ENCODE measurements around the gene KIAA2012.
A peak's percentile ranks its signal among the peaks of the same experiment; 100 is the strongest.
"Not testable (repeated sequence)": the region's sequence is repeated elsewhere in the genome, so short reads cannot be mapped to it uniquely, and the experiment has no call there.

KIAA2012 gene

DNA sequence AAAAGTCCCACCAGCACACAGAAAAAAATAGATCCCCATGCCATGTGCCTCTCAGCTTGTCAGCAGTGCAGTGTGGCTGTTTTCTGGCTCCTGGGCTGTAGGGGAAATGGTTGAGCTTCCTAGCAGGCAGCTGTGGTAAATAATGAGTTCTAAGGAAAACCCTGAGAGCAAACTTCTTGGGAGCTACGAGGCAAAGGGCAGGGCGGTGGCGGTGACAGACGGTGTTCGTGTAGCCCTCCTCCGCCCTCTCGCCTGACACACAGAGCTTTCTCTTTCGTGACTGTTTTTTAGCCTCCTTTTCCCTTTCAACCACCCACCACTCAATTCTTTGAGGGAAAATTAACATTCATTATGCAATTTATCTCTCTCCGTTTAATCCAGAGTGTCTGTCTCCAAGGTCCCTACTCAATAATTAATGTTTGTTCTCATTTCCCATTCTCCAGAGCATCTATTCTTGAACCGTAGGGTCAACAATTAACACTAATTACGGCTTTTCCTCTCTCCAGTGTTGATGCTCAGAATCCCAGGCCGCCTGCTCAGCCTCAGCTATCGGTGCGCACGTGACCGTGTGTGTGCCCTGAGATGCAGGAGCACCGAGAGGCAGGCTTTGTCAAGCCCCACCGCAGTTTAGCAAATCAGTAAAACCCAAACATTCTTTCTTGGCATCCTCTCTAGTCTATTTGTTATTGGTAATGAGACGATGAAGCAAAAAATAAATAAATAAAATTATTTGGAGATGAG lies 50.1 kb downstream of the KIAA2012 start:
- Mint-ChIP-seq H3K9me3 (peaks cover 1 to 7% of the 10 kb centered on the region in 2 donors), H3K36me3 (no peaks in the 10 kb centered on the region), H3K4me3 (no peak overlapping the region), H3K4me1 (peaks cover 5 to 14% of the 10 kb centered on the region in 2 donors), H3K27me3 (peaks cover 0 to 13% of the 10 kb centered on the region in 2 donors), H3K27ac (no peak overlapping the region)
- ATAC-seq (replicated peaks) (no peak), DNase-seq (no peak)

DNA sequence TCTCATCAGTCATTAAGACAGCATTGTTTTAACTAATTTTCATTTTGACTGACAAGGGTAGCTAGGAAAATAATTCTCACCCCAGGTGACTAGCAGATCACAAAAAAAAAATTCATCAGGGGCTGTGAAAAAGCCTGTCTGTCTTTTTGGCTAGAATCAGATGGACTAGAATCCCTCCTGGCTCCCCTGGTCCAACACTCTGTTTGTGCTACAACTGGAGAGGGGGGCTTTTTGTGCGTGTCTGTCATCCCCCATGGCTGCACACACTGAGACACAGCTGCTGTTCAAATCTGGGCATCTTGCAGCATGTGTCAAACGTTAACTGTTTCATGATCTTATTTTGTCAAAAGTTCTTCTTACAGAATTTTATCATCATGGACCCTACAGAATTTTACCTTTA lies 51.2 kb downstream of the KIAA2012 start:
- Mint-ChIP-seq H3K4me1 (peaks cover 5 to 14% of the 10 kb centered on the region in 2 donors), H3K4me3 (no peak overlapping the region), H3K27me3 (peaks cover 0 to 13% of the 10 kb centered on the region in 2 donors), H3K27ac (no peak overlapping the region), H3K36me3 (no peaks in the 10 kb centered on the region), H3K9me3 (peaks cover 1 to 7% of the 10 kb centered on the region in 2 donors)
- DNase-seq (no peak), ATAC-seq (replicated peaks) (no peak)

DNA sequence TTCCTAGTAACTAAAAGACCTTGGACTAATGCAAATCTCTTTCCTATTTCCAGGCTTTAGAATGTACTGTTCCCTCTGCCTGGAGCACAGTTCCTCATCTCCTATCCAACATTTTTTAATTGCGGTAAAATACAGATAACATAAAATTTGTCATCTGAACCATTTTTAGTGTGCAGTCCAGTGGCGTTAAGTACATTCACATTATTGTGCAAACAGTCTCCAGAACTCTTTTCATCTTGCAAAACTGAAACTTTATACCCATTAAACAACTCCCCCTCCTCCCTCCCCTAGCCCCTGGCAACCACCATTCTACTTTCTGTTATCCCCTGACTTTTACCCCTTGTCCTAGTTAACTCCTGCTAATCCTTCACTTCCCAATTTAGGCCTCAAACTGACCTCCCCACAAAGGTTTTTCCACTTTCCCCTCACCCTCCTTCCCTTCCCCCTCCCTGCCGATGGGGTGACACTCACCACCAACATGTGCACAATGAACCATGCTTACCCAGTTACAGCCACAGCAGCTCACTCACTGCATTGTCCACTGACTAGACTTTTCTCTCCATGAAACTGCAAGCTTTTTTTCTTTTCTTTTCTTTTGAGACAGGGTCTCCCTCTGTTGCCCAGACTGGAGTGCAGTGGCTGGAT lies 54.8 kb downstream of the KIAA2012 start:
- H3K4me1 Mint-ChIP-seq = peaks cover 0 to 6% of the 10 kb centered on the region in 2 donors
- H3K36me3 Mint-ChIP-seq = no peaks in the 10 kb centered on the region
- H3K27ac Mint-ChIP-seq = no peak overlapping the region
- peaks cover 0 to 13% of the 10 kb centered on the region in 2 donors for H3K27me3 Mint-ChIP-seq
- H3K4me3 Mint-ChIP-seq = no peak overlapping the region
- no peaks in the 10 kb centered on the region for H3K9me3 Mint-ChIP-seq
- ATAC-seq (replicated peaks) (no peak), DNase-seq (no peak)

DNA sequence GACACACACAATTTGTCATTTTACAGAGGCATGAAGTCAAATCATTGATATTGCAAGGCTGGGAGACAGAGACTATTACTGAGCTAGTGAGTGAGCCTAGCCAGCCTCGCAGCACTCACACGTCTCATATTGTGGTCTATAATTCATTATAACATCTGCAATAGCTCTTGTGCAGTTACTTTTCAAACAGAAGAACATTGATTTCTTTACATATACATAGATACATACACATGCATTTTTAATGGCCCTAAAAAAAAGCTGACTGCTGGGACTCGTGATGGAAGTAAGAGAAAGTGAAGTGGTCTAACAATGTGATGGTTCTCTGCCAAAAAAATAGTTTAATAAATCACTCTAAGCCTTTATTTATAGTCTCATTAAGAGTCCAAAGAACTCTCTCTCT lies 56.8 kb downstream of the KIAA2012 start:
- H3K4me3 Mint-ChIP-seq = no peak overlapping the region
- no peaks in the 10 kb centered on the region for H3K4me1 Mint-ChIP-seq
- no peaks in the 10 kb centered on the region for H3K27me3 Mint-ChIP-seq
- no peaks in the 10 kb centered on the region for H3K36me3 Mint-ChIP-seq
- no peak for DNase-seq
- H3K27ac Mint-ChIP-seq = no peak overlapping the region
- no peak for ATAC-seq (replicated peaks)
- H3K9me3 Mint-ChIP-seq = no peaks in the 10 kb centered on the region

DNA sequence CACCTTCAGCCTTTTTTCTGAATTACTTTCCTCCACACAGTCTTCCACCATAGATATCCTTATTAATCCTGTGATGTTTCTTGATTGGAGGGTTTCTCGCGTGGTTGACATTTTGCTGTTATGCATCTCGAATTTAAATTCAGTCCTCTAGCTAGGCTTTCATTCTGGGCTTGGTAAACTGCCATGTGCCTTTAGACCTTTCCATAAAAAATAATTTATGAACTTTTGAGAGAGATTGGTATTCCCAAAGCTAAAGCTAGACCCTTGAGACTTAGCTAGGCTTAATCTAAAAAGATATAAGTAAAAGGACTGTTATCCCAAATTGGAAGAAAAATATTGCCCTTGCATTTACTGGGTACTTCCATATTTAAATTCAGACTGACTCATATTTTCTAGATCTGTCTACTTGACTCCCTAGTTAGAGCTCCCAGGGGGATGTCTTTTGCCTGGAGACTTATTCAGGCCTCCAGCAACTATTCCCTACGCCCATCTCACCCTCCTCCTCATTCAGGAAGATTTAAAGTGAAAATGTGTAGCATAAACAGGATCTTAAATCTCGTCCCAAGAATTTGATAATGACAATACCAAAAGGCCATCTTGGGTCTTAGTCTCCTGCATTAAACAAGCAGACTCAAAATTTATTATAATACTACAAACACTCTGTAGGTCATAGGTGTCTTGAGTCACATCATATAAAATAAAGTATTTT lies 60.3 kb downstream of the KIAA2012 start:
- Mint-ChIP-seq H3K9me3 (no peaks in the 10 kb centered on the region), H3K4me3 (no peak overlapping the region), H3K4me1 (no peaks in the 10 kb centered on the region), H3K27me3 (no peaks in the 10 kb centered on the region), H3K36me3 (no peaks in the 10 kb centered on the region), H3K27ac (no peak overlapping the region)
- DNase-seq (no peak), ATAC-seq (replicated peaks) (no peak)

- Mint-ChIP-seq H3K4me1 (no peaks in the 10 kb centered on the region), H3K27ac (no peak overlapping the region), H3K4me3 (no peak overlapping the region), H3K36me3 (no peaks in the 10 kb centered on the region), H3K27me3 (no peaks in the 10 kb centered on the region), H3K9me3 (no peaks in the 10 kb centered on the region)
- ATAC-seq (replicated peaks) (no peak), DNase-seq (no peak)
Observed at GRCh38 chr2:202133909-202134265, 60.8 kb downstream of the KIAA2012 start.

- DNase-seq = no peak
- Mint-ChIP-seq H3K4me3 (no peak overlapping the region), H3K27ac (no peak overlapping the region), H3K36me3 (no peaks in the 10 kb centered on the region), H3K4me1 (no peaks in the 10 kb centered on the region), H3K27me3 (no peaks in the 10 kb centered on the region), H3K9me3 (no peaks in the 10 kb centered on the region)
- no peak for ATAC-seq (replicated peaks)
Observed at GRCh38 chr2:202135091-202135874, 62.2 kb downstream of the KIAA2012 start.

DNA sequence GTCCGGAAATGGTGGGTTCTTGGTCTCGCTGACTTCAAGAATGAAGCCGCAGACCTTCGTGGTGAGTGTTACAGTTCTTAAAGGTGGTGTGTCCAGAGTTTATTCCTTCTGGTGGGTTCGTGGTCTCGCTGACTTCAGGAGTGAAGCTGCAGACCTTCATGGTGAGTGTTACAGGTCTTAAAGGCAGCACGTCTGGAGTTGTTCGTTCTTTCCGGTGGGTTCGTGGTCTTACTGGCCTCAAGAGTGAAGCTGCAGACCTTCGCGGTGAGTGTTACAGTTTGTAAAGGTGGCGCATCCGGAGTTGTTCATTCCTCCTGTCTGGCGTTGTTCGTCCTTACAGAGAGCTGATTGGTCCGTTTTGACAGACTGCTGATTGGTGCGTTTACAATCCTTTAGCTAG lies 63.0 kb downstream of the KIAA2012 start:
- not testable (repeated sequence) for H3K4me1 Mint-ChIP-seq; H3K27ac Mint-ChIP-seq; H3K27me3 Mint-ChIP-seq; H3K36me3 Mint-ChIP-seq; ATAC-seq (replicated peaks); H3K9me3 Mint-ChIP-seq; DNase-seq; H3K4me3 Mint-ChIP-seq

- Mint-ChIP-seq H3K9me3 (no peaks in the 10 kb centered on the region), H3K36me3 (no peaks in the 10 kb centered on the region), H3K27me3 (no peaks in the 10 kb centered on the region), H3K4me1 (peaks cover 6 to 11% of the 10 kb centered on the region in 2 donors), H3K4me3 (no peak overlapping the region), H3K27ac (no peak overlapping the region)
- no peak for DNase-seq
- ATAC-seq (replicated peaks) = no peak
Observed at GRCh38 chr2:202136526-202136925, 63.5 kb downstream of the KIAA2012 start.

DNA sequence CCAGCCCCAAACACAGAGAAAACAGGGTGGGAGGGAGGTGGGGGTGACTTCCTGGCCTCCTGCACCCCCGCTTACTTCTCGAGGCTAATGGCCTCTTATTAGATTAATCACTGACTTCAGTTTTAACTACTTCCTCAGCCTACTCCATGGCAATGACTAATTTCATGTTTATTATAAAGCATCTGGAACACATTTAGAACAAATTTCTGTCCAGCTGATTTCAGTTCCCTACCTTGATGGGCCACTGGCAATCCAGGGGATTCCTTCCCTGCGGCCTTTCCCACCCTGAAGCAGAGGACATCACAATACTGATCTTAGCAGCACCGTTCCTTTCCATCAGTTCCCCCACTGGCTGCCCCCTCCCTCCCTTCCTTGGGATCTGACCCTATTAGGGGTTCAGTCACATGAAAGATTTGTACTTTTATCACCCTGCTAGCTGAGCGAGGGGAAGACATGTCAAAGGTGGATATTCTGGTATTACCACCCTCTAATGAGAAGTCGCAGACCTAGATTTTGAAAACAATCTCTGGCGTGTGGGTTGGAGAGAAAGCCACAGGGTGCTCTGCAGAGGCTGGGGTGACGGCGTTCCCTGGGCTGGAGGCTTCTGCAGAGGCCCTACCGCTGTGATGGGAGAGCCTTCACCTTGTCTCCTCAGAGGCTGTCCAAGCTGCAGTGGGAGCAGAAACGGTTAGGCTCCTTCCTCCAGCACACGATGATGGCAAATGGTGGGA lies 67.6 kb downstream of the KIAA2012 start:
- peak in 1 of 2 donors; percentile 56 for ATAC-seq (replicated peaks)
- no peak for DNase-seq
- Mint-ChIP-seq H3K4me1 (peaks cover 6 to 14% of the 10 kb centered on the region in 2 donors), H3K4me3 (no peak overlapping the region), H3K27ac (no peak overlapping the region), H3K27me3 (no peaks in the 10 kb centered on the region), H3K9me3 (no peaks in the 10 kb centered on the region), H3K36me3 (no peaks in the 10 kb centered on the region)

DNA sequence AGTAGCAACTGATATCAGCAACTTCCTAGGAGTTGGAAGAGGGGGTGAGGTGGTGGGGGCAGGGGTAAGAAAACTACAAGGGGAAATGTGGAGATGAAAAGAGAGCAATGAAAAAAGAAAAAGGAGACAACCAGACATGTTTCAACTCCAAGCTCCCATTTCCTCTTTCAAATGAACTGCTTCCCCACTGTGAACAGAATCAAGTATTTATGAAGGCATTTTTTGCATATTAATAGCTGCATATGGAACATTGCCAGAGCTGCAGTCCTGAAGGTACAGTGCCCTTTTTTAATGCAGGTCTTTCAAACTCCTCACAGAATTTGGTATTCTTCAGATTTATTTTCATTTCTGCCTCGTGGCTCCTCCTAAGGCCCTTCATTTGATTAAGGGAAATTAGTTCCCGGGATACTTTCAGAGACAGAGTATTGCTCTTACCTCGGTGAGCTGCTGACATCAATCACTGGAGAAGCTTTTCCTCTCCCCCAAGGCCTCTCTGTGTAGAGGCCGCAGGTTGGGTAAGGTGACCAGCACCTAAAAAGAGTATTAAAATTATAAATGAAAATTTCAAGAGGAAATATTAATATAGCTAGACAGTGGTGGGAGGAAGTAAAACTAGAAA lies 68.4 kb downstream of the KIAA2012 start:
- Mint-ChIP-seq H3K27me3 (no peaks in the 10 kb centered on the region), H3K36me3 (no peaks in the 10 kb centered on the region), H3K4me3 (no peak overlapping the region), H3K27ac (no peak overlapping the region), H3K4me1 (peaks cover 6 to 14% of the 10 kb centered on the region in 2 donors), H3K9me3 (no peaks in the 10 kb centered on the region)
- no peak for DNase-seq
- no peak for ATAC-seq (replicated peaks)

DNA sequence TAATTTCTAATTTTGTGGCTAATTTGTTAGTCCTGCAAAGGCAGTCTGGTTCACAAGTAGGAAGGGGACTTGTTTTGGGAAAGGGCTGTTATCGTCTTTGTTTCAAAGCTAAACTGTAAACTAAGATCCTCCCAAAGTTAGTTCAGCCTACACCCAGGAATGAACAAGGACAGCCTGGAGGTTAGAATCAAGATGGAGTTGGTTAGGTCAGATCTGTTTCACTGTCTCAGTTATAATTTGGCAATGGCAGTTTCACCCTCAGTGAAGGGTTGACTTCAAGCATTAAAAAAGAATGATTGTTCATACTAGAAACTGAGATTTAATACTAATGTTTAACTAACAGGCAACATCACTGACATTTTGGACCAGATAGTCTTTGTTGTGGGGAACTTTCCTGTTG lies 69.5 kb downstream of the KIAA2012 start:
- Mint-ChIP-seq H3K9me3 (no peaks in the 10 kb centered on the region), H3K27ac (no peak overlapping the region), H3K4me3 (no peak overlapping the region), H3K27me3 (peaks cover 0 to 4% of the 10 kb centered on the region in 2 donors), H3K4me1 (peaks cover 6 to 14% of the 10 kb centered on the region in 2 donors), H3K36me3 (no peaks in the 10 kb centered on the region)
- no peak for DNase-seq
- ATAC-seq (replicated peaks) = no peak

- Mint-ChIP-seq H3K4me3 (no peak overlapping the region), H3K9me3 (no peaks in the 10 kb centered on the region), H3K4me1 (no peaks in the 10 kb centered on the region), H3K27ac (no peak overlapping the region), H3K27me3 (peaks cover 11 to 25% of the 10 kb centered on the region in 2 donors), H3K36me3 (no peaks in the 10 kb centered on the region)
- ATAC-seq (replicated peaks) = no peak
- DNase-seq = no peak
Observed at GRCh38 chr2:202147775-202148174, 74.7 kb downstream of the KIAA2012 start.
